NCI-H526 (cell line): Measurements from ENCODE around the gene GALNT1.
A peak's percentile ranks its signal among the peaks of the same experiment; 100 is the strongest.
"Not testable (repeated sequence)": the region's sequence is repeated elsewhere in the genome, so short reads cannot be mapped to it uniquely, and the experiment has no call there.

Experiments used
- DNase-seq, 2 experiments: peaks; one replicate each; lab custom pipeline; 2025; lab: John Stamatoyannopoulos, UW

GALNT1 gene

DNA sequence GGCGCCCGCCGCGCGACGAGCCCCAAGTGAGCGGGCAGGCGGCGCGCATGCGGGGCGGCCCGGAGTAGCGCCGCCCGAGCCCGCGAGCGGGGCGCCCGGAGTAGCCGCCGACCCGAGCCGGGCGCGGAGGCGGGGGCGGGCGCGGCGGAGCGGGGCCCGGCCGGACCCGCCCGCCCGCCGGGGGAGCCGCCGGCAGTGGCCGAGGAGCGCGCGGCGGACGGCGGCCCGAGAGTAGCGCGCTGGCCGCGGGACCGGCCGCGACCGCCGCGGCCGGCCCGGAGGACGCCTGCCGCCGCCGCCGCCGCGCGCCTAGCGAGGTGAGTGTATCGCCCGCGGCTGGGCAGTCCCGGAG is at the start of gene GALNT1:
Gene GALNT1, plus strand, starts transcription at position 195 of the 352 bp plus-strand sequence. CDS start 72,923 bp downstream, outside the sequence.
- DNase-seq = peak in 1 of 2 experiments; percentile 15

GRCh38 chr18:35533916-35534405 is 47.6 kb upstream of the GALNT1 start:
- DNase-seq = no peak

GRCh38 chr18:35535297-35535696 is 46.2 kb upstream of the GALNT1 start:
- no peak for DNase-seq

- DNase-seq = no peak
These were observed 39.2 kb upstream of the GALNT1 start for GRCh38 chr18:35542356-35542755.

DNA sequence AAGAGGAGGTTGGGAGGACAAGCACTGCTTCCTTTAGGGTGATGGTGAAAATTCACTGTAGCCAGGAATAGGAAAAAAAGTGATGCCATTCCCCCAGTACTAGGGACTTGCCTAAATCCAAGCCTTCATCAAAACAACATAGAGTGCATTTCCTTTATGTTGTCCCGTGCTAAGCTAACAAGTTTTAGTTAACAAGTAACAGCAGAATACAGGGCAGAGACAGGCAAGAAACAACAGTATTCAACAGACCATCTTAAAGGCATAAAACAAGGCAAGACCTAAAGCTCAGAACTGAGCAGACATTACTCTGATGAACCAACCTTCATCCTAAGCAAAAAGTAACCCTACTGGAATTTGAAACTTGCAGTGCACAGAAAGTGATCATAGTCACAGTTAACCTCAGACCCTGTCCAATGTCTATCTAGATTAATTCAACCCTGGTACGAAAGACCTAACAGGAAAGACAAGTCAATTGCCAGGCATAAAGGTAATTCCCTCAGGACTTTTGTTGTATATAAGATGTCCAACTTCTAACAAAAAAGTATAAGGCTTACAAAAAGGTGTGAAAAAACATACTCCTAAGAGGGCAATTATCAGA is 34.4 kb upstream of the GALNT1 start:
- no peak for DNase-seq

- DNase-seq = no peak
These were observed 32.0 kb upstream of the GALNT1 start for GRCh38 chr18:35549564-35549963.

DNA sequence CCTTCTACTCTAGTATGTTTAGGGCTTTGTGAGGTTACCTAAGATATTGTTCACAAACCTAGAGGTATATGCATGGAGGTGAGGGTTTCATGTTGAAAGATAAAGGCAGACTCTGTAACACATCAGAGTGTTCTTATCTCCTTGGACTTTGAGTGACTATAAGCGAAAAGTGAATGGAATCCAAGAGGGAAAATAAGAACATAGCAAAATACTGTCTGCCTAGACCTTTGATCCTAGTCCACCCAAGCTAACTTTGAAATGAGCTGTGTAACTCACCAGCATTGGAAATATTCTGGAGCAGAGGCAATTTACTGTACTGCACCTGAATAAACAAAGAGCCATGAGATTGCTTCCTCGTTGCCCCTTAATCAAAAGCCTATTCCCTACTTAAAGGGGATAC is 28.2 kb upstream of the GALNT1 start:
- no peak for DNase-seq

- not testable (repeated sequence) for DNase-seq
These were observed 26.0 kb upstream of the GALNT1 start for GRCh38 chr18:35555538-35555937.

DNA sequence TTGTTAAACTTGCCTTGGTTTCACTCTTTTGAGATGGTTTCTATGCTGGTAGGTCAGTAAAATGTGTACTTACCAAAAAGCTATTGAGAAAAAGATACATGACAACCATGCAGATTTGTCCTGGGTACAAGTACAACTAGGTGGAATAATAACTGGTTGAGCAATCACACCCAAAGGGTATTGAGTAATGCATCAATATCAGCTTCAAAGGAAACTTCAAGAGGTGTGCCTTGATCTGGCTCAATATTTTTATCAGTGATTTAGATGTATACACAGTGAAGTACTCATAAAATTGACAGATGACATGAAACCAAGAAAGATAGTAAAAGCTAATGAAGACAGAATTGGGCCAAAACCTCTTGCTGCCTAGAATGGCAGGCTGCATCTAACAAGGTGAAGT is 21.7 kb upstream of the GALNT1 start:
- DNase-seq = no peak

GRCh38 chr18:35564795-35565453 is 16.6 kb upstream of the GALNT1 start:
- no peak for DNase-seq

GRCh38 chr18:35566019-35566418 is 15.5 kb upstream of the GALNT1 start:
- no peak for DNase-seq

DNA sequence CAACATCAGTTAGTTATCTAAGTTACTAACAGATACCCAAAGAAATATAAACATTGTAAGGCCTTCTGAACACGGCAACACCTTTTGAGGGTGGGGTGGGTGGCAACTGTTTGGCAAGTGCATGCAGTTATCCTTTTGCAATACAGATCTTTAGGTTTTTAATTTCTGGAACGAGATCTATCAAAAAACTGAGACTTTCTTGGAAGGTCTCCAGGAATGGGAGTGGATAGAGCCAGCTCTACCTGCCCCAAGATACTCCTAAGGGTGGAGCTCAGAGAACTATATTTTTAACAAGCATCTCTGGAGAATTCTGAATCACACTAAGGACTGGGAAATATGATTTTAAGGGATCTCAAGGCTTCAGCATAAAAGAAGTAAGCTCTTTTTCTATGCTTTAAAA is 11.4 kb upstream of the GALNT1 start:
- DNase-seq = no peak

DNA sequence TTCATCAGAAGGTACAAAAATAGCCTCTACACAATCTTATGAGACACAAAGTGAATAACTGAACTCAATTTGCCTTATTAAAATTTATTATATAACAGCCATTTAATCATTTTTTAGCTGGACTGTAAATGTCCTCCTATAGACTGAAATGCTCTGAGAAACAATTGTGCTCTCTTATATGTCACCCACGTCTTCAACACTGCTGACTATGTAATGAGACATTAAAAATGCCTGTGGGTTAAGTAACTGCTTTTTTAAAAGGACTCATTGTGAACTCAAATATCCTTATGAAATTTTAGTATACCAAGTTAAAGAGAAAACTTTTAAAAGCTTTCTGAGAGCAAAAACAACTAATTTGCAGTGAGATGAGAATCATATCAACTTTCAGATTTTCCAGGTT is 10.4 kb upstream of the GALNT1 start:
- DNase-seq = no peak

DNA sequence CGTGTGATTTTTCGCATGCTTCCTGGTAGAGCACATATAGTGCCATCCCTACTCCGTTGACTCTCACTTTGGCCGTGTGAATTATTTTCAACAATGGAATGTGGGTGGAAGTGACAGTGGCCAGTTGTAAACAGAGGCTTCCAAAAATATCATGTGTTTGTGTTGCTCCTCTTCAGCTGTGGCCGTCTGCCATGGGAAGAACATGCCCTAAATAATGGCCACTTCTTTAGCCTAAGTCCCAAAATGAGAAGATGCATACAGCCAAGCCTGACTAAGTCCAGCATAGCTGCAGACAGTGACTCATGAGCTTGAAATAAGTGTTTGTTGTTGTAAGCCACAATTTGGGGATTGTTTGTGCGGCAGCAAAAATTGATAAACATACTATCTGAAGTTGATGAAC is 8.9 kb upstream of the GALNT1 start:
- no peak for DNase-seq

DNA sequence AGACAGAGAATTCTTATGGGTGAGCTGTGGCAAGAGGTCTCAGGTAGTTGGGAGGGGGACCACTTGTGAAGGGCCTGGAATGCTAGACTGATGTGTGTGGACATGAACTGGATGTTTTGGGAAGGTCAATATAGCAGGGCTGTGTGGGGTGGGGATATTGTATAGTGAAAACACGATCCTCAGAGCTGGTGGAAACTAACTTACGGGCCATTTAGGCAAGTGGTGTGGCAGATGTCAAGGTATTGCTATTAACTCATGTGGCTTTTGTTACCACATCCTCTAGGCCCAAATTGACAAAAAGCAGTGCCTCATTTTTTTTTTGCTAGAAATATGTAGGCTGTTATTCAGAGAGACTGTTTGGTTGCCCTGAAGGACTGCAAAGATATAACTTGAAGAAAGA is 8.0 kb upstream of the GALNT1 start:
- DNase-seq = no peak

- not testable (repeated sequence) for DNase-seq
These were observed 5.2 kb upstream of the GALNT1 start for GRCh38 chr18:35576240-35576845.

DNA sequence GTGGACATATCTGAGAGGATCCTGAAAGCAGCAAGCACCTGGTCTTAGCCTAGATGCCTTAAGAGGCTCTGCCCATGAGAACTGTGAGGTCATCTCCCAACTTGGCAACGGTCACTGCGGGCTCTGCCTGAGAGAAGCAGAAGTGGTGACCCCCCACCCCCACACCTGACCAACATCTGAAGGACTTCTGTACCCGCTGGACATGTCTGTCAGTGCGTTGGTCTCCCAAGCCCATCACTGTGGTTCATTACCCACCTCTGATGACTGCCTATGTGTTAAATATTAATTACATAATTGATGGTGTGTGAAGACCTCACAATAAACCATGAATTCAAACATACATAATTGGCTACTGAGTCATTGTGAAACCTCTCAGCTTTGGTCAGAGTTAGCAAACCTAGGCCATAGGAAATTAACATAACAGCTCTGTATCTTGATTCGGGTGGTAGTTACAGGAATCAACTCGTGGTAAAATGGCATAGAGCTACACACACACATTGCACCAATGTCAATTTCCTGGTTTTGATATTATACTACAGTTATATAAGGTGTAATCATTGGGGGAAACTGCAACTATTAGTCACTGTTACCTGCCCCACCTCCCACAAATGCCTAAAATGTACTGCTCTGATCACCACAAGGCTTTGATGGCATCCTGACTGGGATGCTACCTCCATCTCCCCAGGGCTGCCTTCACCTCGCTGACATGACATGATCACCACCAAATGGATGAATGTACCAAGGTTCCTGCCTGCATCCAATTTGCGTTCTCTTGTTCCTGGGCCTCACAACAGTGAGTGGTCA is 4.3 kb upstream of the GALNT1 start:
- no peak for DNase-seq

DNA sequence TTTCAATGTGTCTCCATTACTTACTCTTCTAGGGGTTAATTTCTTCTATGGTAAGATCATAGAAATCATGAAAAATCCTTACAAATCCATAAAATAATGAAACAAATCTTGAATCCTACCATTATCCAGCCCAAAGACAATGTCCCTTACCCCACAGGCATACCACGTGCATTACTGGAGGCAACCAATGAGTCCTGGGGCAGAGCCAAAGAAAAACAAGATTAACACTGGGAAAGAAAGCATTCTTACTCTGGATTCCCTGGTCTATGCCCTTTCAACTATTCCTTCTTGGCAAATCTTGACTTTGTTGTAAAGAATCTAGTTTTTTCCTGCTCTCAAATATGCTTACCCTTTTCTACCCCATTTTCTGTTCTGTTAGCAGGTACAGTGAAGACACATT is 3.1 kb upstream of the GALNT1 start:
- no peak for DNase-seq

DNA sequence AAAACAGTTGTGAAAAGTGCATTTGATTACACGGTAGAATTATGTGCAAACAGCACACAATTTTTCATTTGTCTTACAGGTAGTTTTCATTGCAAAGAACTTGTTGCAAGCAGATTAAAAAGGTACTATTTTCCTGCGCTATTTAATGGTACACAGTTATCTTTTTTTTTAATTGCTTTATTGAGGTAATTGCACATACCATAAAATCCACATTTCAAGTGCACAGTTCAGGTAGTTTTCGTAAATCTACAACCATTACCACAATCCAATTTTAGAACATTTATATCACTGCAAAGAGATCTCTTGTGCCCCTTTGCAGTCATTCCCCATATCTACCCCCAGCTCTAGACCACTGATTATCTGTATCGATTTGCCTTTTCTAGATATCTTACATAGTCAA is 2.6 kb upstream of the GALNT1 start:
- DNase-seq = no peak

DNA sequence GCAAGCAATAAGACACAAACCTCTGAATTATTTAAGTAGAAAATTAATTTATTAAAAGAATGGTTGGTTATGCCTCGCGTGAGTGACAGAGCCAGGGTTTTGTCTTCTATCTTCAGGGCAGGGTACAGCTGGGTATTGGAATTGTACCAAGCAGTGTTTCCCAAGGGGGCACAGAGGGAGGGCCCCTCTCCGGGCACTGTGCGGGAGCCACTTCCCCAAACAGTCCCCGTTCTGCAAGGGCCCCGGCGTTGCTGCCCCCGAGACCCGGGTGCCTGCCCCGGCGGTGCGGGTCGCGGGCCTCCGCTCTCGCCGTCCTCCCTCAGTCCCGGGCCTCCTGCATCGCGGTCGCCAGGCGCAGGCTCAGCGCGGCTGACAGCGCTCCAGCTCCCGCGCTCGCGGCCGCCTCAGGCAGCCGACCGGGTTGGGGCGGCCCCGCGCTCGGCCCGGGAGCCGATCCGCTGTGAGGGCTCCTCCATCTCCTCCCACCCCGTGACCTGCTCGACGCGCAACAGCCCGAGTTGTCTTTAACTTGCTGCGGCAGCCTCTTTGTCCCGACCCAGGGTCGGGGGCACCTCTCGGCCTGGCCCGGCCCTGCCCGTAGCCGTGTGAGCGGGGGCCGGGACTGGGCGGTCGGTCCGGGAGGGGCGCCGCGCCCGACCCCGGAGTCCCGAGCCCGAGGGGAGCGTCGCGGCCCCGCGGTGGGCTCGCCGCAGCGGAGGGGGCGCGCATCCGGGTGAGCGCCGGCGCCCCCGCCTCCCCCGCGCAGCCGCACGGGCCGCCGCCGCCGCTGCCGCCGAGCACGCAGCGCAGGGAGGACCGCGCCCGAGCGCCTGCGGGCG is 620 bp upstream of the GALNT1 start:
- peak in 1 of 2 experiments; percentile 70 for DNase-seq

GRCh38 chr18:35581898-35582641 is 530 bp downstream of the GALNT1 start:
- DNase-seq = no peak
